Breast epithelium (tissue), 3 donors: ENCODE results near the gene MICAL3.

Experiments
- CTCF ChIP-seq, 3 donors: fragments of 450-650 bp; IDR thresholded peaks; one replicate each; pipeline ENCODE4 v1.5.1; 2016 to 2017; ENCODE audit warnings: antibody characterized with exemption in 3 of 3, mild to moderate bottlenecking in 3 of 3, moderate library complexity in 3 of 3
- POLR2A ChIP-seq: fragments of 450-650 bp; IDR thresholded peaks from one replicate; pipeline ENCODE4 v1.6.1; 2016; ENCODE audit warnings: antibody characterized with exemption, mild to moderate bottlenecking, moderate library complexity

GRCh38 chr22:17976121-17976520 is 48.2 kb downstream of the MICAL3 start:
- no peak for TF ChIP-seq POLR2A
- TF ChIP-seq CTCF (IDR thresholded peaks at IDR 0.05), result no peak
